Stimulated activated CD4-positive, alpha-beta T cell treated with anti-CD3 and anti-CD28 coated beads, Interleukin-4, amount 100 ng/mL, for 4 hours (primary cell): ENCODE measurements around the gene UBL4B.

Source experiments
- DNase-seq, 2 experiments: peaks; one replicate each; pipeline ENCODE4 v3.0.0-alpha.2; 2020

Gene UBL4B

DNA sequence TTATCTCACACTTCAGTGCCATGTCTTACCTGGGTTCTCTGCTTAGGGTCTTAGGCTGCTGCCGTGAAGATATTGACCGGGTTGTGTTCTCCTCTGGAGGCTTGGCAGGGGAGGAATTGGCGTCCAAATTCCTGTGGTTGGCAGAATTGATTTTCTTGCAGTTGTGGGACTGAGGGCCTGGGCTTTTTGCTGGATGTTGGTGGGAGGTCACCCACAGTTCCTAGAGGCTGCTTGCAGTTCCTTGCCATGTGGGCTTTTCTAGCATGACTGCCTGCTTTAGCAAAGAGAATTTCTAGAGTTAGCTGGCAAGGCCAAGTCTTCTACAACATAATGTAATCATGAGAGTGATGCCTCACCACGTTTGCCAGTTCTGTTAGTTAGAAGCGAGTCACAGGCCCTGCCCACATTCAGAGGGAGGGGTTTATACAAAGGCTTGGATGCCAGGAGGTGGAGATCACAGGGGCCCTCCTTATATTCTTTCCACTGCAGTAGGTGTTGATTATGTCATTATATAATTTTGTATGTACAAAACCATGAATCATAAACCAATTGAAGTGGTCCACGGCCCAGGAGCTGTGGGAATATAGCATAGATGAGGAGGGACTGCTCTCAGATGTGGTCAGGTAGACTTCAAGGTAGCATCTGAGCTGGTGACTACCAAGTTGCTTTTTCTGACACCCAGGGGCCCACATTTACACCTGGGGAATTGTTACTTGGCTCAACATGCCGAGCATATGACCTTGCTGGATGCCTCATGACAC, 6.6 kb downstream of the UBL4B start:
- peak in 1 of 2 experiments; percentile 42 for DNase-seq

DNA sequence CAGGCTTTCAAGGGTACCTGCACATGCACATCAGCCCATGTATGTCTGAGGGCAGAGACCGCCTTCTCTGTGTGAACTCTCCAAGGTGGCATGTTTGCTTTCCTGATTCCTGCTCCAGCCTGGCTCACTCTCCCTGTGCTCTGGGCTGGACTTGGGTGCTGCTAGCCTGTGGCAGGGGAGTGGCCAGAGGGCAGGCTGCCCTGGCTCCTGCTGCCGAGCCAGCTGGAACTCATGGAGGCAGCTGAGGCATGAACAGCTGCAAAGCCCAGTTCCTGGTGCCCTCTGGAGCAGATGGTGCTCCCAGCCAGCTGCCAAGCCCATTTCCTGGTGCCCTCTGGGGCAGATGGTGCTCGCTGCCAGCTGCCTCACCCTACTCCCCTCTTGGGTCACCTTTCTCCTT, 7.6 kb downstream of the UBL4B start:
- DNase-seq: no peak

DNA sequence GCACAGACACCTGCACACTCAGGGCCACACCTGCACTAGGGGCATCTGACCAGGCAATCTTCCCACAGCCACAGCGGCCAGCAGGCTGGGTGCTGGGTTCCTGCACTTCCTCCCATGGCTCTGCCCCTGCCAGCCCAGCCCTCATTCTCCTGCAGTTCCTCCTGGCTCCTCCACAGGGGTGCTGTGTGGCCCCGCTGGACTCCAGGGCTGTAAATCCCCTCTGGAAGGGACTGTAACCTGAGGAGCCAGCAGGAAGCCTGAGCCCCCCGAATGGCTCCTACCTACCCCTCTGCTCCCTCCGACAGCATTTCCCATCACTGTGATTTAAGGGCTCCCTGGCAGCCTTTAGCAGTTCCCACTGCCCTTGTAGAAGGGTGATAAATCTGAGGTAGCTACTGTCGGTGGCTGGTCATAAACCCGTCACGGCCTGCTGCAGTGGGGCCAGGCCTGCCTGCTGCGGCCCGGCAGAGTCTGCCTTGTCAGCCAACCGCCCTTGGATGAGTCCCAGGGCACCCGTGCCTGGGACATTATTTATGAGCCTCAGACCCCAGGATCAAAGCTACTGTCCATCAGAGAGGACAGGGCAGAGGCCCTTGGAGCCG, 8.8 kb downstream of the UBL4B start:
- no peak for DNase-seq

DNA sequence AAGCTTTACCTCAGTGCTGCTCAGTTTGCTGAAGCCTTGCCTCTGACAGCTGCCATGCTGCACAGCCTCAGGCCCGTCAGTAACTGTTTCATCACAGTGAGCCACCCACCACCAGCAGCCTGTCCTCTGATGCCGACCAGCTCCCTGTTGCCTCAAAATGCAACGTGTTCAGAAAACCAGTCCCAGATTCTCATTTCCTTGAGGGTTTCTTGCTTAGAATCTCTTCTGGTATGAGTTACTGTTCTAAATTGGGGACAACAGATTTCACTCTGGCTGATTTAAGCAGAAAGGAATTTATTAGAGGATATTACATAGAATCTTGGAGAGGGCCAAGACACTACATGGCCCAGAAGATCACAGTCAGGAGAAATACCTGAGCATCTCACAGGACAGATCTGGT, 11.0 kb downstream of the UBL4B start:
- DNase-seq: no peak

DNA sequence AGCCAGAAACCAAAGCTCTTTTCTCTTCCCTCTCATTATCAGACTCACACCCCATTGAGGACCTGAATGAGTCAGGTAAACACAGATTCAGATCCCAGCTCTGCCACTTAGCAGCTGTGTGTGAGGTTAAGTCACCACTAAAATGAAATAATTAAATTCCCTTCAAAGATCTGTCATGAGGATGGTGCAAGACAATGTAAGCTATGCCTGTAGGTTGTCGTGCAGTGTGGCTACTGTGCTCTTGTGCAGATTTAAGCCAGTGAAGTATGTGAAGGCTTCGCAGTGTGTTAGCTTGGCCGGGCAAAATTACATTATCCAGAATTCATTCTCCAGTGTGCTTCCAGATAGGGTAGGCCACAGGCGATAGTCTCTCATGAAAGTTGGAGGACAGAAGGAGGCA, 13.6 kb downstream of the UBL4B start:
- DNase-seq: no peak

DNA sequence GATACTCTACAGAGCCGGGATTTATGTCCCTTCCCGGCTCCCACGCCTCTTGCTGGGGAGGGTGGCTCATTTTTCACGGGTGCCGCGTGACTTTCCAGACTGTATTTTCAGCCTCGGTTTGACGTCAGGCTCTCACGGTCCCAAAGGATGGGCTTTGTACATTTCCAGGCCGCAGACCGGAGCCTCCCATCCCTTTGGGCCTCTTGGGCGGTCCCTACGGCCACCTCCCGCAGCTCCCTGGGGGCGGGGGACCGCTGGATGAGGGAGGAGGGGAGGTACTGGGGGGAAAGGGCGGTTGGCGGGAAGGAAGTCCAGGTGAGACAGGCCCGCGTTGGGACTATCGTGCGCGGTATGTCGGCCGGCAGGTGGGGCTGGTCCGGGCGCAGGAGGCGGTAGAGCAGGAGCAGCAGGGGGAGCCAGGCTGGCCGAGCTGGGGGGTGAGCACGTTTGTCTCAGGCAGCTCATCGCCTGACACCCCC, 17.9 kb downstream of the UBL4B start:
- DNase-seq: no peak

DNA sequence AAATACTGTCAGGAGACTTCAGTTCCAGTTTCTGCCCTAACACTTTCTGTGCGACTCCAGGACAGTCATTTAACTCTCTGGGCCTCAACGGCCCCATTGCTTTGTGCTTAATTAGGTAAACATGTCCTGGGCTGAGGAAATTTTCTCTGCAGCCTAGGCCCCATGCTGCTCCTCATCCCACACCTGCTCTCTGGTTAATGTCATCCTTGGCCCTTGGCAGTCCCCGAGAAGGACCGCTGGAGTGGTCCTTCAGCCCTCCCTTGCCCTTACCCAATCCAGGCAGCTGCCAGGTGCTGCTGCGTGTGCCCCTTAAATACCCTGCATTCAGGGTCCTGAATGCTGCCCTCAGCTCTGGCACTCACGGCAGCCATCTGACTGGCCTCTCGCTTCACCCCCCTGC, 18.7 kb downstream of the UBL4B start:
- no peak for DNase-seq

DNA sequence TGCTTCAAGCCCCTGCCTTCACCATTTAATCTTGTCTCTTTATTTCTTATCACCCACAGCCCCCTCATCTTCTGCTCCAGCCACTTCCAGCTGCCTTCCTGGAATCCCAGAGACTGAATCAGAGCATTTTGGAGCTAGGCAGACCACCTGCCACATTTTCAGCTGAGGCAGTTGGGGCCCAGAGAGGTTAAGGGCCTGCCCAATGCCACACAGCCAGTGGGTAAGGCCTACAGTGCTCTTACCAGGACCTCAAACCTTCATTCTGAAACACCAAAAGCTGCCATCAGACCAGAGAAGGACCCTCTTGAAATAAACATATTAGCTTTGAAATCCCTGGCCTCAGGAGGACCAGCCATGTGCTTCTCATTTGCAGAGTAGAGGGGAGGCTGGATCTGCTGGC, 20.4 kb downstream of the UBL4B start:
- no peak for DNase-seq

DNA sequence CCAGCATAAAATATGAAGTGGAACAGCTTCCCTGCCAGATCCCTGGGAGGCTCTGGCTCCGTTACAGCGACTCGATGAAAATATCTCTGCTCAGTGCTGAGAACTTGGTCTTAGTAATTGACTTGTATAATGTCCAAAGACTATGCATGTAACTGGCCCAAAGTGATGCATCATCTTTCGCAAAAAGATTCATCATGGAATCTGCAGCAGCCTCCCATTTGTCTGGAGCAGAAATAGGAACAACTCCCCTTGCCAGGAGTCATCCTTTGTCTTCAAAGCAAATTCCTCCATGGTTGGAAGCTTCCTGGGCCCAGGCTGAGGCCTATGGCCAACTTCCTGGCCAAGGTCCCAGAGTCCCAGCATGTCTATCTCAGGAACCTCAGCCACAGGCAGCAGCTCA, 21.2 kb downstream of the UBL4B start:
- DNase-seq: no peak

DNA sequence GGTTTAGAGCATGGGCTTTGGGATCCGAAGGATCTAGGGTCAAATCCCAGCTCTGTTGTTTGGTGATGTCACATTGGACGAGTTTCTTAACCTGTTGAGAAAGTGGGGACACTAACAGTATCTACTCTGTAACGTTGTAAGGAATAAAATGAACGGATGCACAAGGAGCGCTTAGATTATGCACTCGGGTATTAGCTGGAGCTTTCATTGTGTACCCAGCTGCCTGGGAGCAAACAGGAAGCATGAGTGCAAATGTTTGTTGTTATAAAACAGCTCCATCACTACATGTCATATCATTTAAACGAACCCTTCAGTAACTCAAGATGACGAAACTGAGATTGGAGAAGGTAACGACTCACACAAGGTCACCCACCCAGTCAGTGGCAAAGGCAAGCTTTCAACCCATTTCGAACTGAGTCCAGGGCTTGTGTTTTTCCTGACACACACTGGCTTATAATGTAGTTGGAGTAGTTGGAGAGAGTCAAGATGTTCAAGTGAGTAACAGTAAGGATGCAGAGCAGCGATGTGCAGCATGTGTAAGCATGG, 21.9 kb downstream of the UBL4B start:
- no peak for DNase-seq

DNA sequence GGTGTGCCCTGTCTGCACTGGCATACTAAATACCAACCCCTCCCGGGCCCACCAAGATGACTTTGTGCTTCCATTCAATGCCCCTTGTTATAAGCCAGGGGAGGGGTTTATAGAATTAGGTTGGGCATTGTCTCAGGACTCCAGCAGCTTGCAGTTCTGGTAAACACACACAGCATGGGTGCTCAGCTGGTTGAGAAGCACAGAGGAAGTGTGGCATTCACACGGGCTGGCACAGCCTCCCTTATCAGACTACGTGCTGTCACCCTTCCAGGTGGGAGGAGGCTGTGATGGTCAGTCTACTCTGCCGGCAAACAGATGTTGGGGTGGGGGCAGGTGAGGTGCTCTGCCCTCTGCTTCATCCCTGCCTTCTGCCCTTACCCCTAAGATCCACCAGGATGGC, 23.0 kb downstream of the UBL4B start:
- no peak for DNase-seq

DNA sequence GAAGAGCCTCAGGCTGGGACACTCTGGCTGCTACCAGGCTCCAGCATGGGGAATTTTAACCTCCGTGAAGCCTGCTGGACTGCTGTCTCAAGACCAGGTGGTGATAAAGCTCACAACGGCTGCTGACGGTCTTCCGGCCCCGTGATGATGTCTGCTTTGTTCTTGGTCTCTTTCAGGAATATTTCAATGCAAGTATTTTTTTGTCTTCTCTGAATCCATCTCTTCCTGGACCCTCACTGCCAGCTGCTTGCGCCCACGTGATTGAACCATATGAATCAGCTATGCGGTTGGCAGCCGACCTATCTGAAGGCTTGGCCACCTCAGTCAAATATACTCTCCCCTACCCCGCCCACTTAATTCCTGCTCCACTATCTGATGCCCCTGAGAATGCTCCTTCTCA, 23.4 kb downstream of the UBL4B start:
- DNase-seq: no peak

DNA sequence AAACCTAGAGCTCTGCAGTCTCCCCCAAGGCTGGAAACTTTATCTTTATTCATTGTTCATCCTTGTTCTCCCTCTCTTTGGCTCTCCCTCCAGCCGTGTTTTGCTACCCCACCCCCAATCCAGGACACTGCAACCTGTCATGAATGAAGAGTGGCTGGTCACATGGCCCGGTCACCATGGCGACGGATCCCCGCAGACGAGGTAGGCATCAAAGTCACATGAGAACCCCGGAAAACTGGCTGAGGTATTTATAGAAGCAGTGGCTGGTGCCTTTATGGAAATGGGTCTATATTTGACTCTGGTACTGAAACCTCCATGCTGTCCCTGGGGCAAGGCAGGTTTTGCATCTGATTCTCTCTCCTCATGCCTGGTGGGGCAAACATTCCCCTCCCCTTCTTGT, 24.7 kb downstream of the UBL4B start:
- DNase-seq: peak in 1 of 2 experiments; percentile 6

DNA sequence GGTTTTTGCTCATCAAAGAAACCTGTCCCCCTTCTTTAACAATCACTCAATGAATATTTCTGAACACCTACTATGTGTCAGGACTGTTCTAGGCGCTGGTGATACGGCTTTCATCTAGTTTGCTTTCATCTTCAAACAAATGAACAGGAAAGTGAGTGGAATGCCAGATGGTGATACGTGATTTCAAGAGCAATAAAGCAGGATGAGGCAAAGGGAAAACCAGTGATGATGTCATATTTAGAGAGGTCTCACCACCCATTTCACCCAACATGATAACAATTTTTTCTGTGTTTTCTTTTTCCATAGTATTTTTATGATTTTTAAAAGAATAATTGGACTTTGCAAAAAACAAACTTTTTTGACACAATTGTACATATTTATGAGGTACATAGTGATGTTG, 26.7 kb downstream of the UBL4B start:
- DNase-seq: no peak

DNA sequence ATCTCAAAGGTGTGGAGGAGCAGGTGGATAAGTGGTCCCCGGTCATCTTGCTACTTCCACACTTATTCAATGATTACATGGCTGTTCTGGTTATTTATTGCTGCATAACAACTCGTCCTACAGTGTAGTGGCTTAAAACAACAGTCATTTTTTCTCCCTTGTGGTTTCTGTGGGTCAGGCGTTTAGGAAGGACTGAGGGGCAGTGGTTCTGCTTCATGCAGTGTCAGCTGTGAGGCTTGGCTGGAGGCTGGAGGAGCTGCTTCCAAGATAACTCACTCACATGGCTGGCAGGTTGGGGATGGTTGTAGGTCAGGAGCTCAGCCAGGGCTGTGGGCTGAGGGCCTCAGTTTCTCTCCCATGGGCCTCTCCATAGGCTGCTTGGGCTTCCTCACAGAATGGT, 32.1 kb downstream of the UBL4B start:
- no peak for DNase-seq

DNA sequence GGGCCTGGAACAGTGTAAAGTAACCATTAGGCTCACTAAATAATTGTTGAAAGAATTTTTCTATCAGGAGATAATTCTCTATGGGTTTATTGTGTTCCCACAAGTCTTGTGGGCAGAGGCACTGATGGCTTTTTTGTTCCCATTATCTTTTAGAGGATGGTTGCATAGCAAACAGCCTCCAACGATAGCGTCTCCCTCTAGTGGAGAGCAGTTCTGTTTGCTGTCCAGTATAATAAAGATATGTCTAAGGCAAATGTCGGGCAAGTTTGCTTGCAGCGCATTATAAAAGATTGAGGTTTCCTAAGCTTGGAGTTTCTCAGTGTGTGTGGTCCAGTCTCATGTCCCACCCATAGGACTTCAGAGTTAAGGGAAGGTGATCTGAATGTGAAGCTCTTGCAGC, 36.7 kb downstream of the UBL4B start:
- DNase-seq: no peak

DNA sequence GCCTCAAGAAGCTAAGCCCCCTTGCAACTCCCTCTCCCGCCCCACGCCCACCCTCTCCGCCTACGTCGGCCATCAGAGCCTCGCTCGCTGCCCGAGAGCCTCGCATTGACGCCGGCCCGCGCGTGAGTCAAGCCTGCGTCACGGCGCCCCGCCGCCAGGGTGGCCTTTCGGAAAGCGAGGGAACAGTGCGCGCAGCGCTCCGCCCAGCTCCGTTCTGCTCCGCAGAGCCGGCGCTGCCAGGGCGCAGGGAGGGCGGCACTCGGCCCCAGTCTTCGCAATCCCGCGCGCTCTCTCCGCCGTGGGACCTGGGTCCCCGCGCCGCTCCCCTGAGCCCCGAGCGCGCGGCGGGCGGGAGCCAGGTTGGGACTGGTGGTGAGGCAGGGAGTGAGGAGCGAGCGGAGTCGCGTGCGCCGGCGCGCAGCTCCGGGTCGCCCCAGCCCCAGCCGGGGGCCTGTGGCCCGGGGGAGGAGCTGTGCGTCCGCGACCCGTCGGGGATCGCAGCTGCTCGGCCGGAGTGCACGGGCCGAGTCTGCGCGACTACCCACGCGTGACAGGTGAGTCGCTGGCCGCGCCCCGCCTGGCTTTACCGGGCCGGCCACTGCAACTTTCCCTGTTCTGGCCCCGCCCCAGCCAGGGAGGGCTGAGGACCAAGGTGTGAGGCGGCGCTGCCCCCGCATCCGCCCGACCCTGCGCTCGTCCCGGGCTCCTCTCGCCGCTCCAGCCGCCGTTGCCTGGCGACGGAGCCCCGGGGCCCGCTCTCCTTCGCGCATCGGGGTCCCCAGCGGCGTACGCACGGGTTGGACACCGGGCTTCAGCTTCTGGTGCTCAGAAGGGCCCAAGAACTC, 38.3 kb downstream of the UBL4B start, which contains the start of gene SLC6A17:
Gene SLC6A17 (plus strand): TSS at position 165 of the 845 bp plus-strand sequence. CDS start 16,436 bp downstream, outside the sequence.
- DNase-seq: peak in 1 of 2 experiments; percentile 21

DNA sequence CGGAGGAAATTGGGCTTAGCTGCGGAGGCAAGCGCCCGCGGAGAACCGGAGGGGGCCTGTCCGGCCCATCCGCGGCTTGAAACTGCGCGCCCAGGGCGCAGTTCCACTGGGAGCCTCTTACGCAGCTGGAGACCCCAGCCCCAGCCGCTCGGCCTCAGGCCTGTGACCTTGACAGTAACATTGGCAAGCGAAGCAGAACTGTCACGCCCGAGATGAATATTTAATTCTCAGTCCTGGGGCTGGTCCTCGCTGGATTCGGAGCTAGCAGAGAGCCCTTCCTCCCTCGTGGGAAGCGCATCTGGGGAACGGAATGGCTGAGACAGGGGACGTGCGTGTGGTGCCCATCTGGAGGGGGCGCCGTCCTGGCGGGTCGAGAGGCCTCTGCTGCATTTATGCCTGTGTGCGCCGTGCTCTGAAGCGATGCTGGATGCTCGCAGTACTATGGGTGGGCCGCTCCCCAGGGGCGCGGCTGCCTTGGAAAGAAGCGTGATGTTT, 39.0 kb downstream of the UBL4B start:
- no peak for DNase-seq

DNA sequence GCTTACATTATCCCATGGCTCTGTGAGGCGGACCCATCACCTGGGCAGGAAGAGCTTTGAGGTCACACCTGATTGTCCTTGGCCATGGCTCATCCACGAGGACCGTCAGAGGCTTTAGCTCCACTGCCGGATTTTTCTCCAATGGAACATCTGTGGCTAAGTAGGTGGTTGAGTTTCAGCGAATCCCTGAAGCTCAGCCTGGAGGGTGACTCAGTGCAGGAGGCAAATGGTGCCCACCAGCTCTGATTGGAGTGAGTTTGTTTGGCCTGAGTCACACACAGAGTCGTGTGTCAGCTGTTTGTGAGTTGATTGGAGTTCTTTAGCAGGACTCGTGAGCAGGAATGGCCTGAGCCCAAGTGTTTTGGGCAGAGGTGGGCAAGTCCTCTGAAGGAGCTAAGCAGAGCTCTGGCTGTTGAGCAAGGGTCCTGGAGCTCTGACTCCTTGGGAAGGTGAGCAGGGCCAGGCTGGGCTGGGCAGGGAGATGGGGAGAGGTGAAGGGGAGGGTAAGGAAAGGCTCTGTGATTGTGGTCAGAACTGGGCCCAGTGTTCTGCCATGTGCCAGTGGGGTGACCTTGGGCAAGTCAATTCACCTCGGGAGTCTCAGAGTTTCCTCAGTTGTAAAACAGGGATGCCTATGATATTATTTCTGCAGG, 40.0 kb downstream of the UBL4B start:
- no peak for DNase-seq

DNA sequence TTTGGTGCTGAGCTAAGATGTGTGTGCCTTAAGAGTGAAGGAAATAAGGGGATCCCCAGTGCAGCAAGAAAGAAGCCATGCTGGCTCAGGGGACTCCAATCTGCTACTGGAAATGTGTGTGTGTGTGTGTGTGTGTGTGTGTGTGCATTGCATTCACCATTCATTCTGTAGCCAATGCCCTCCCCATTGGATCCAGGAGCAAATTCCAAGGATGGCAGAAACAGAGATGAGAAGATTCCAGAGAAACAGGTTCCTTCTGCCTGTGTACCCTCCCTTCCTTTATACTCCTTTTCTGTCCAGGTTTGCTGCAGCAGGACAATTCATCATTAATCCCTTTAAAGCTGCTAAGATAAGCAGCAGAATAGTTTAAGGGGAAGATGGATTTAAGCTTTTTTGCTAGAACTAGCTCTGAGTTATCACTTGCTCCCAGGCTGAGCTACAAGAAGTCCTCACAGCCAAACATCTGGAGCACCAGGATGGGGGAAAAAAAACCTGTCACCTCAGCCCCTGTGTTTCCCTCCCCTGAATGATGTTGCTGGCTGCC, 41.2 kb downstream of the UBL4B start:
- DNase-seq: no peak

DNA sequence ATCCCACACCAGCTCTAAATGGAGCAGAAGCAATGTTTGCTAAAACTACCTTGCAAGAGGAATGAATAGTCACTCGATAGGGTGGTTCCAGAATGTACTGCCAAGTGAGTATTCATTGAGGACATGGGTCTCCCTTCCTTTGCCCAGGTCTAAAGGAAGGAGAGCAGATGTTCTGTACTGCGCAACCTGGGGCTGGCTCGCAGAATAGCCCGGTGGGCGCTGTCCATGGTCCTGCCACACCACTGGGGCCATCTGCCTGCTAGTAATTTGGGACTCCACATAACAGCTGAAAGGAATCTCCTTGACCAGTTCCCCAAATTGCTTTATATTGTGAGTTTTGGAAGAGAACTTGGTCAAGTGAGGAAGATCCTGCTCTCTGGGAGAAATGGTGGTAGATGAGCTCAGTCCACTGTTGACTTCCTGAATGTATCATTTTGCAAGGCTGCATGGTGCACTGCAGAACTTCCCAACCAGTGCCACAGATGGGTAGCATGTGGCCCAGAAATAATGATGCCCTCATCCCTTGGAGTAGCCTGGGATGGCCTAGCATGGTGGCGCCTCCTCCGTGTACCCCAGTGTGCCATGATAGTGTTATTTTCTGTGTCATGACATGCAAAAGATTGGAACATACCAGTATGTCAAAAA, 43.8 kb downstream of the UBL4B start:
- DNase-seq: peak in 1 of 2 experiments; percentile 41

DNA sequence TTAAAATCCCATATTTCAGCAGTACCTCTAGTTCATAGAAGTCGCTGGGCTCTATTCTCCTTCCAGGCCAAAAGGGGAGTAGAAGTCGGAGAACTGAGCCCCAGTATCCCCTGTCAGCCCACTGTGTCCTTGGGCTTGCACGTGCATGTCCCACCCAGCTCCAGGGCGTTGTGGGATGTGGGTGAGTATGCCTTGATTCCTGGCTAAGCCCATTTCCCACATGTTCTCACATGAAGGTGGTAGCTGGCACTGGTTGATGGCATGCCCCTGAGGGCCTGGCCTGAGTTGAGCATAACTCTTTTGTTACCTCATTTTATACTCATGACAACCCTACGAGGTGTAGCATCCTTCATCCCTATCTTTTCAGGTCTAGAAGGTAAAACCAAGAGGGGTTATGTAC, 46.0 kb downstream of the UBL4B start:
- DNase-seq: no peak
